ENCODE data around the gene SMOC1. TPM values are rescaled to one million over a fixed set of nuclear protein-coding genes. Genes with fewer than 3 reads are reported as not detected.
A peak's percentile ranks its signal among the peaks of the same experiment; 100 is the strongest.

The SMOC1 gene
- polyA plus RNA-seq, 12 donors = 2.5 to 10.6 (median 5.1) TPM; not detected in 2

DNA sequence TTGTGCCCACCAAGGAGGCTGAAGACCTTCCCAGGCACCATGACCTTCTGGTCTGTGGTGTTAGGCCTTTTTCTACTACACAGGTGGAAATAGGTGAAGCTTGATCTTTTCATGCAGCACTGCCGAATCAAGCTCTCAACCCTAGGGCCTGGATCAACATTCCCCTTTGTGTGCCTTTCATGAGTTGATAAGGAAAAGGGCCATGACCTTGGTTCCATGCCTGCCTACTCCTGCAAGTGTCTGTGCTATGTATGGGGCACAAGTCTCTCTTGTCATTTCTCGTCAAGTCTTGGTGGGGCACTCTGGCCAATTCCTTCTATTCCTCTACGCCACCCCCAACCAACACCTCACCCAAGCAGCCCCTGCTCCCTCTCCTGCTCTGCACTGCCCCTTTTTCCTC is 155.0 kb downstream of the SMOC1 start:
- DNase-seq = no peak

DNA sequence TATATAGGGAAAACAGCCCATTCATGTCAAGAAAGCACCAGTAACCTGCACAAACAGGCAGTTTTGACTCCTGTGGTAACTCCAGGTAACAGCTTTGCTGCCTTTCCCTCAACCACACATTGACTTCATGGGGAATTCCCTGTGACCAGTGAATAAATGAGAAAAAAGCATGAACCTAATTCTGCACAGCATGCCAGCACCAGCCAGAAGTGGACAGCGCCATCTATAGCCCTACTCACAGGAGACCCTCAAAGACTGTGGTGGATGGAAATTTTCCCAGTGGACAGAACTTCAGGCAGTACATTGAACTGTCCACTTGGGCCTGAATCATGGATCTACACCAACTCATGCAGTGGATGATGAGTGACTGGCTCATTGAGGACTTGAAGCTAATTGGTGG is 157.4 kb downstream of the SMOC1 start:
- no peak for DNase-seq

DNA sequence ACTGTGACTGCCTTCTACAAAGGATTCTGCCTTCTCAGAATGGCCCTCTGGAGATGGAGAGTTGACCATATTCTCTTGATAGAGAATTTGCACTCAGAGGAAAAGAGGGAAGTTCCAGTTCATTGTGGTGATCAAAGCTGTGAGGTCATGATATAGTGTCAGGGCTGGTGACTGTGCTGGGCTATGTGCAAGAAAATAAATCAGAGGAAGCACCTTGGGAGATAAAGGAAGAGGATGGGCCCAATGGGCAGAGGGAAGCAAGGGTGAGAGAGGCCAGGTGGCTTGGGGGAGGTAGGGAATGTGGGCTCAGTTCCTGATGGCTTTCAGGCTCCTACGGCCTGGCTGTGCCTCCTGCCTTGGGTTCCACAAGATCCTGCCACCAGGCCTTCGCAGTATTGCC is 163.8 kb downstream of the SMOC1 start:
- no peak for DNase-seq

DNA sequence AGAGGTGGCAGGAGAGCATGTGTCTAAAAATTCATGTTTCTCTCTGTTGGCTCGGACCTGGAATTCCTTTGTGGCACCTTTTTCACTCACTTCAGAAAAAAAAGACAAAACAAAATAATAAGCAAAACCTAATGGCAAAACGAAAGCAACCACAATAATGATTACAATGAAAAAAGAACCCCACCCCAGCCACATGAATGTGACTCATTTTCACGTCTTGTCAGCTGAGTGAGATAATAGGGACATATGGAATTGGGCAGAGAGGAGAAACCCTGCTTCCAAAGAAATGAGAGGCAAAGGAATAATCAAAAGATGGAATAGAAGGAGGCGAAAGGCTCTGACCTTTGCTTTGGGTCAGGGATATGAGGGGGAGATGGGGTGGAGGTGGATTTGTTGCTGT is 166.1 kb downstream of the SMOC1 start:
- DNase-seq = no peak

DNA sequence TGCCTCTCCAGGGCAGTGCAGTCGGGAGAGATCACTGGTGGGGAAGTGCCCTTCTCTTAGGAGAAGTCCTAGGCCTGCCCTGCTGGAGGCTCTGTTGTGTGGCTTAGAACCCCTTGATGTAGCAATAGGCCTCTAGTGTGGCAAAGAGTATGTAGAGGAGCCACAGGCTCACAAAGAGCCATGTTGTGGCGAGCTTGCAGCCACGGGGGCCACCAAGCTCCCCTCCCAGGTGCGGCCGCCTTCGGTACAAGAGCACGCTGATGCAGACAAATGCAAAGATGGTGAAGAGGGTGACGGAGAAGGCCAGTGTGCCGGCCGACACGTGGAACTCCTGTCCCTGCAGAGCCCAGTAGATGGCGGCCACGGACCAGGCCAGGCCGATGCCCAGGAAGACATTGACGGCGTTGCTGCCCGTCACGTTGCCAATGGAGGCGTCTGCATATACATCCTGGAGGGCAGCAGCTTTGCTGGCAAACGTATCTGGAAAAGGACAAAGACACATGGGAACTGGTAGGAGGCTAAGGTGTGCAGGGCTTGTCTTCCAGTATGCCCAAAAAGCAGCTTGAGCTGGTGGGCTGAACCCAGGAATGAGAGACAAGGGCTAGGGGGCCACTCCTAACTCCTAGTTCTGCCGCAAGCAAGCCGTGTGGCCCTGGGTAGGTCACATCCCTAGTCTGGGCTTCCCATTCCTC is 166.8 kb downstream of the SMOC1 start:
- no peak for DNase-seq

DNA sequence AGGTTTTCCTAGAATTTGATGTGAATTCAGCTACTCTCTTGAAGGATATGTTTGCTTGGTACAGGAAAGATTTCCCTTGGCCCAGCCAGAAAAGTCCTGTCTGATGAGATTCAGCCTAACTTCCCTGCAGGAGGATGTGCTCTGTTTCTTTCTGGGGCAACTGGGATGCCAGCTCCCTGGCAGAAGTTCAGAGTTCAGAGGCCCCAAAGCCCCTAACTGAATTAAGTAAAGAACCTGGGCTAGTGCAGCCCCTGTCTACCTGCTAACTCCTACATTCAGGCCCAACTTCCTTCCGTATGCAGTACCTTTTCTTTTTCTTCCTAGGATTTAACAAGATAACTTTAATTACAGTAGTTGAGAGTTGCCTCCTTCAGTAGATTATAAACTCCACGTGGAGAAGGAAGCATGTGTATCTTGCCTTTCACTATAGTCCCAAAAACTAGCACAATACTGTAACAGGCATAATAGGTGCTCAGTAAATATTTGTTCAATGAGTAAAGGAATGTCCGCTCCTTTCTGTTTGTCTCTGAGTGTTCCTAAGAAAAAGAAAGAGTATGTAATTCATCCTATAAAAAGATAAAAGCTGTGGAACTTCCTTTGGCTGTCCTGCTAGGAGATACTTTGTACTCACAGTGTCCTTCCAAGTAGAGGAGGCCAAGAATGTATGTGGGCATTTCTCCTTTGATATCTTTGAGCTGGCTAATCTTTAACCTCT is 168.5 kb downstream of the SMOC1 start:
- no peak for DNase-seq

DNA sequence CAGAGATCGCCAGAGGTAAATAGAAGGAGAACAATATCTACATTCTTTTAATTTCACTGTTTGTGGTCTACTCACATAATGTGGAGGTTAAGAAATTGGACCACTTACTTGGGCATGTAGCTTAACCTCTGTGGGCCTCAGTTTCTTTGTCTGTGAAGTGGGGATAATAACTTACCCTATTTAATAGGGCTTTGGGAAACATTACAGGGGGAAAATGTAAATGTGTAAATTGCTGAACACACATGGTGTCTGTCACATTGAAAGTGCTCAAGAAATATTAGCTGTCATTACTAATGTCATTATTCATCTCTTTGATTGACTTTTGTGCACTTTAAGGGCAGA is 169.1 kb downstream of the SMOC1 start:
- DNase-seq = no peak

DNA sequence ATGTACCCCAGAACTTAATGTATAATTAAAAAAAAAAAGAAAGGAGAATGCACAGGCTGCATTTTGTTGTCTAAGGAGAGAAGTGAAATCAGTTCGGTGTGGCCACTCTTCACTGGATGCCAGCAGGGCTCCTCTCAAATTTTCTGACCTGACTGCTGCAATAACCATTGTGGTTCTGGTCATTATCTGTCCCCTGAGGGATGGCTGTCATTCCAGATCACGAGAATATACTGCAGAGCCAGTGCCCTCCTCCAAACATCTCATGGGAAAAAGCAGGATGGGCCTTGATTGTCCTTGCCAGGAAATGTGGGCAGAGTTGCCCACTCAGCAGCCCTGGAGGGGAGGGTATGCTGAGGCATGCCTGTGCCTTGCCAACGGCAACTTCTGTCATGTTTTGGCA is 170.4 kb downstream of the SMOC1 start:
- DNase-seq = no peak

DNA sequence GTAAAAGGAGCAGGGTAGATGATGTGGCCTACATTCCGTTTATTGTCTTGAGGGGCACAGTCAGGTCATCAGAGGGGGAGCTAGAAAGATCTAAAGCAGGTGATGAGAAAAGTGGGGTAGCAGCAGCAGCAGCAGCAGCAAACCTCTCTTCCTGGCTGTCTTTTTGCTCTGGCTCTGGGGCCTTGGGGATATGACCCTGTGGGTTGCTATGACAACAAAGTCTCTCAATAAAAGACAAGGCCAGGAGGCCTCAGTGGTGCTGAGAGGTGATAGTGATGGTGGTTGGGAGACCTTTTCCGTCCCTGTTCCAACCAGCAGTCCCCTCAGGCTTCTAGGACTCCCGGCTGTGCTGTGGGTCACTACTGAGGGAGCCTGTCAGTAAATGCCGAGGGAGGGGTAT is 170.9 kb downstream of the SMOC1 start:
- no peak for DNase-seq

DNA sequence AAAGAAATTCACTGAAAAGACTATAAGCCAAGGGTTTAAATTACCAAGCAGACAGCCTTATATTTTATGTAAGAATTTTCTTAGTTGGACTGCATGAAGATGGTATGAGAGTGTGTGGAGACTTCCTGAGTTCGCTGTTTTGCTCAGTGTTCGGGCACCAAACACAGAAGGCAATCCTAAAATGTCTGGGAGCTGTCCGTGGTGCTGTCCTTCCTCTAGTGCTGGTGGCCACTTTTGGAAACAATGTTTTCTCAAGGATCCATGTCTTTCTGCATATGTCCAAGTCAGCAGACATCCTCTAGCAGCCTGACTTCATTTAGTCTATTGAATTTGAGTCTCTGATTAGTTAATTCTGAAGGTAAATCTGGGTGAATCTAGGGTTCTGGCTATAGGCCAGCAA is 173.8 kb downstream of the SMOC1 start:
- peak; percentile 22 for DNase-seq

DNA sequence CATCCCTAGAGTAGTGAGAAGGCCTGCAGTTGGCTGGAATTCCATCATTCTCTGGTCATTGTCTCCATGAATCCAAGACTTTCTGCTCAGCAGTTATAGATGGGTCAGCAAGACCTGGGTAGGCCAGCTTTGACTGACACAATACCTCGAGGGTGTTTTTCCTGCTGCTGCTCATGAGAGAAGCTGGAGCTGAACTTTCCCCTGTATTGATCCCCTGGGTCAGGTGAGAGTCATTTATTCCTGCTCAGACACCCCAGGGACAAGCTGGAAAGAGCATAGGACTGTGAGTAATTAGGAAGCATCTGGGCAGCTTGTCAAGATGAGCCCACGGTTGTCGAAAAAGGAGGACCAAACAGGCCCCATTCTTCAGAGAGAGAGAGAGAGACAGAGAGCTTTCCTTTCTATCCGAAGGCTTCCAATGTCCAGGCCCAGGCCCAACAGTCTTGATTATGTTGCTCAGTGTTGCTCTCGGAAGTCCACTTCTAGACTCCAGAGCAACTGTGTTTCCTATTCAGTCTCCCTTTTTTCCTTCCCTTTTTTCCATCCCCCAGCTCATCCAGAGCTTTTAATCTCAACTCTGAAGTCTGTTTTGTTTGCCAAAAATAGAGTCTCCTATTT is 178.4 kb downstream of the SMOC1 start:
- DNase-seq = no peak

DNA sequence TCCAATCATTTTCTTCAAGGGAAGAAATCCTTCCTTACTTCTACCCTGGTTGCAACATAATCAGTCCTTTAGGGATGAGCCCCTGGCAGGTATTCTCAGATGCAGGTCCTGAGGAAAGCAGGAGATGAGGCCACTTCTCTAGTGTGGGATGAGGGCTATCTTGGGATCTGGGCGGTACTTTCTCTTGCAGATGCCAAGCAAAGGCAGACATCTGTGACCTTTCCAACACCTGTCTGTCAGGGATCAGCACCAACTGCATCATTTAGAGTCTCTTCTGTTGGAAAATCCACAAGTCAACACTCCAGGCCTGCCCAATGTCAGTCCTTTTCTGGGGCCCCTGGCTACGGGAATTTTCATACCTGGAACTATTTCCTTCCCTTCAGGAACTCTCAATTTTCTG is 180.3 kb downstream of the SMOC1 start:
- DNase-seq = no peak

DNA sequence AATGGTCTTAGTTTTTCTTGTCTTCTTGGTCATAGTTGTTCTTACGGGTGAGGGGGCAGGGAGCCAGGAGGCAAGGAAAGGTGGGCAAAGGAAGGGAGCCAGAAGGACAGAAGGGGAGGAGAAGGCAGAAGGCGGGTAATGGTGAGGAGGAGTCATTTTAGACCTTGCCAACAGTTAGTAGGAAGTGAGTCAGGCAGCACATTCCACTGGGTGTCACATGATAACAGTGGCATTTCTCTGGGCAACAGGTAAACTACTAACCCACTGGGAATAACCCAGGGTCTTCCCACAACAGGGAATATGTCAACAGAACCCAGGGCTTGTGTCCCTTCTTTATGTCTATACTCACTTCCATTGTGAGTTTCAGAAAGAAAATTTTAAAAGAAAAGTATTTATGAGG is 181.9 kb downstream of the SMOC1 start:
- DNase-seq = no peak

DNA sequence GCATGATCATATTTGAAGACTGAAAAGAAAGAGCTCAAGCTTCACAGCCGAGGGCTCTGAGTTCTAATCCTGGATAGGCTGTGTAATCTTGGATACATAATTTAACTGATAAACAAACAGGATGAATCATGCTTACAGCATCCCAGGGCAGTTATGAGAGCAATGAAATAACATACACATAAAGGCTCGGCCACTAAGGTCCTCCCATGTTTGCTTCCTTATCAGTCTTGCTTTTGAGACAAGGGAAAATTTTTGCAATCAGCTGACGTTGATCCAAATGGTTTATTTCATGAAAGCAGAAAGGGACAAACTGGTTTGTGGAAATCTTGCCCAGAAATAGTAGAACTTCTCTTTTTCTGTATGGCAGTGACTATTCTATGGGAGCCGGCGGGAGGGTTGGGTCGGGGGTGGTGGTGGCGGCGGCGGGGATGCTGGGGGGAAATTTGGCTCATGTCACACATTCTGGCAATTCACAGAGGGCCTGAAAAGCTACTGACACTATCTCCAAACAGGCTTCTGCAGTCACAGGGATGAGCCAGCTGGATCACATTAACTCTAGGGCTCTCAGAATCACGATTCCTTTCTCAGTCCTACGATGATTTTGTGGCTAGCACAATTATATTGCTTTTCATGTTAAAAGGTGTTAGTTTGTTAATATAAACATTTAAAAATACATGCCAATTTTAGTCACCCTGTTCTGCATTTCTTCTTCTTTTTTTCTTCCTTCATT is 185.1 kb downstream of the SMOC1 start:
- DNase-seq = no peak

DNA sequence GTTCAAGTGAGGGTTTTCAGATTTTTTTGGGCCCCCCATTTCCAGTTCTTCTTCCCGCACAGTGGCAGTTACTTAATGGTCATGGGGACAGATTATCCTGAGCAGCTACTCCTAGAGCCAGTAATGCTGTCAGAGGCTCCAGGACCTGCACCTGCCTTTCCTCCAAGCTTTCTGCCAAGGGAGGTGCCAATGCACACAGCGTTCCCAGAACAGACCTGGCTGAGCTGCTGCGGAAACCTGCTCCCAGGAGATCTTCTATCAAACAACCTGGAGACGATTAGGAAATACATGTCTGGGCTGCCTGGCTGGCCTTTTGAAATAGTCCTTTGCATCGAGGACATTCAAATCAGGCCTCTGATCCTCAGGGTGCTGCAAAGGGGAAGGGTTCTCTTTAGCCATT is 188.6 kb downstream of the SMOC1 start:
- no peak for DNase-seq

DNA sequence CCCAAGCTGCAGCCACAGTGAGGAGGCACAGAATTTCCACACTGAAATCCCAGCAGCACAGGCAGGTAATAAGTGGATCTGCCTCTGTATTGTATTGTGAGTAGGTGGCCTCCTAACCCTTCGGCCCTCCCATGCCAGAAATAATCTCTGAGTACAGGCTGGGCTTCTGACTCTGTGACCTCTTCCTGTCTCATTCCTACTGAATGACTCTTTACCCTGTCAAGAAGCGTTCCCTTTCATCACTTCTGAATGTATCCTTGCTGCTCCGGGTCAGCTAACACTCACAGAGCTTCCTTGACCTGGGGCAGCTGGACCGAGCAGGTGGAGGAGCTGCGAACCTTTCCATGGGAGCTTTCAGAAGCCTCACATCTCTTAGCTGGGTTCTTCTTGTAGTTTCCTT is 190.0 kb downstream of the SMOC1 start:
- DNase-seq = no peak

DNA sequence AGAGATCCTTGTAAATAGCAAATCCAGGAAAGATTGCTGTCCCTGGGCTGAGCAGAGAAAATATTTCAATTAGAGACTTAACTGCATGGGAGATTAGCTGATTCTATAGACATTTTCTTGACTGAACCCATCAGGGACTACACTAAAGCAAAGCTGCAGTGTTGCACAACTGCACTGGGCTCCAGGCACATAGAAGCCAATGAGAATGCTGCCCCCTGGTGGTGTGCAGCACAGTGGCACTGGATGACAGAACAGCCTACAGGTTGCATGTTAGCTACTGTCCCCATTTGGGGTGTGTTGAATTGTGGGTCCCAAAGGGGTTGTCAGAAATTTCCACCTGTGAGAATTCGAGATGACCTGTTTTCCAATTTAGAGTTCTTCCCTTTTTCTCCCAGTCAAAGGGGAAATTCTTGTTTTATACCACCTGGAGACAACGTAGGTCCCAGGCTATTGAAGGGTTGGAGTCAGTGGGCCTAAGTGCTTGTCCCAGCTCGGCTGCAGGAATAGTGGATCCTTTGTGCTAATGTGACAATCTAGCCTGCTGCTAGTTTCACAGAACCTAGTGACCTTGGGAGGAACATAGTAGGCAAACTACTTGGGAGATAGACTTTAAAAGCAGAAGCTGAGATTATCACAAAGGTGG is 194.8 kb downstream of the SMOC1 start:
- DNase-seq = peak; percentile 4

DNA sequence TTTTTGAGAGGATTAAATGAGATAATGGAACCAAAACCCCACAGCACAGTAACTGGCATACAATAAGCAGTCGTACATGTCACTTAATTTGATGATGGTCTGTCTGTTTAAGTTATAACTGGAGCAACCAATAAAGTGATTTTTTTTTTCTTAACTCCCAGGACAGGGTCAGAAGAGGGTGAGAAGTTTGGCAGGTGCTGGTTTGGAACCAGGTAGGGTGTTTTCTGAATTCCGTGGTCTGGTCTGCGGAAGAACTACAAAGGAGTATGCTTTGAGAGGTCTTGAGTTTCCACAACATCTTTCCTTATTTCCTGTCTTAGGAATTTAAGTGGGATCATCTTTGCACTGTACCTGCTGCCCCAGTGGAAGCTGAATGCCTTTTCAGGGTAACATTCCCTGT is 197.8 kb downstream of the SMOC1 start:
- DNase-seq = no peak

DNA sequence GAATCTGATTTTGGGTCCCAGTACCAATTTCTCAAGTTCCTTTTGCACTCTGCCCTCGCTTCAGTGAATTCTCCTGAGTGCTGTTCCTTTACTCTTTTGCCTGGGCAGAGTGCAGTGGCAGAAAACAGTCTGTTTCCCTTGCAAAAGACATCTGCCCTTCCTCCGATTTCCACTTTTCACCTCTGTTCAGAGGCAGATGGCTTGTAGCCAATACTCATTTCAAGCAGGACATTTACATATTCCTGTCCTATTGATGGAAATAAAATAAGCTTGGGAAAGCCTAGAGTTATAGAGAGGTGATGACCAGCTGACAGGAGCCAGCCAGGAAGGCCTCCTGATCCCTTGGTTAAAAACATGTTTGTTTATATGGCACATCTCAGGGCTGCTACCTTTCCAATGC is 198.5 kb downstream of the SMOC1 start:
- no peak for DNase-seq

DNA sequence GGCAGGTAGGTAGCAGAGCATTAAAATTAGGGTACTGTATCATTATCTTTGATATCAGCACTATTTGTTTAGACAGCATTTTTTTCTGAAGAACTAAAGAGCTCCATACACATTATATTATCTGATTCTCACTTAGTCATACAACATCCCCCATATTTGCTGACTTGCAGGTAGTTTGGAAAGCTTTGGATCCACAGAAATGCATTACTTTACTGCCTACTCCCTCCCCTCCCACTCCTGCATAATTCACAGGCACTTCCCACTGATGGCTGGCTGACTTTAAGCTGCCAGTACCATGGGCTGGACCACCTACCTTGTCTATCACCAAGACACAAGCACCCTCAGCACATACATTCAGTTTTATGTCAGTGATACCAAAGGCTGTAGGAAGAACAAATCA is 199.1 kb downstream of the SMOC1 start:
- no peak for DNase-seq

DNA sequence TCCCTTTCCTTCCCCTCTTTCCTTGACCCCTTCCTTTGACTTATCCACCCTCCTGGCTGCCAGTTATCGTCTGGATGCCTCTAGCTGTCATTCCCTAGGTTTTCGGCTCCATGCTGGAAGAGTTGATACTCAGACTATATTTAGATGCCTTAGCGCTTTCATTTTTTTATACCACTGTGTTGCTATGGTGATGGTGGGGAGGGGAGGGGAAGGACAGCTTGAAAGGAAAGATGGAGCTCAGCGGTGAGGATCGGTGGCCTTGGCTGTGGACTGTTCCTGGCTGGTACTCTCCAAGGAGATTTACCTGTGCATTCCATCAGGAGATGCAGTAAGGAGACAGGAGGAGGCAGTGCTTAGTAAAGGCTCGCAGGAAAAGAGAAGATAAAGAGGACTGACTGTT is 200.9 kb downstream of the SMOC1 start:
- no peak for DNase-seq
